AG09319 (cell line): Measurements from ENCODE around the gene COA3.
A peak's percentile ranks its signal among the peaks of the same experiment; 100 is the strongest.

ENCODE experiments used
- DNase-seq: peaks from one replicate; pipeline ENCODE4 v3.0.0-alpha.2; 2010; ENCODE audit warnings: low read depth; ENCODE audit errors: extremely low read depth
- TF ChIP-seq, protein P1 (sequence below): IDR thresholded peaks from 2 replicates; pipeline ENCODE4 v1.5.1; 2011; ENCODE audit warnings: low read depth, mild to moderate bottlenecking, inconsistent platforms, low read length, moderate library complexity

The COA3 gene

DNA sequence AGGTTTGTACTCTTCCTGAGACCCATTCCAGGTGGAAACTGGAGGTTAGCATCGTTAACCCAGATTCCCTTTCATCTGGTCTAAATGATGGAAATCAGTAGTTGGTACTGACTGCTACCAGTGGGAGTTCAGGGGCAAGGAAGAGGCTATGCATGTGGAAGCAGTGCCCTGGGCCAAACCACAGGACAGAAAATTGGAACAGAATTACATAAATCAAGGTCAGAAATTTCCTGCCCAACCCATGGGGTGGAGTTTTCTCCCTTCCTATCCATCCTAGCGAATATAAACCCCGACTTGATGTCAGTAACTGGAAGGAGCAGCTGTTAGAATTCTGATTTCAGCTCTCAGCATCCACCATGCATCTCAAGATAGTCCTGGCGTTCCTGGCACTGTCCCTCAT is 45.8 kb upstream of the COA3 start, which contains the start of gene AOC2:
Gene AOC2 (plus strand): TSS at position 310 of the 400 bp plus-strand sequence. CDS start 47 bp downstream, at position 357.
- no peak for DNase-seq
- TF ChIP-seq, protein P1, sequence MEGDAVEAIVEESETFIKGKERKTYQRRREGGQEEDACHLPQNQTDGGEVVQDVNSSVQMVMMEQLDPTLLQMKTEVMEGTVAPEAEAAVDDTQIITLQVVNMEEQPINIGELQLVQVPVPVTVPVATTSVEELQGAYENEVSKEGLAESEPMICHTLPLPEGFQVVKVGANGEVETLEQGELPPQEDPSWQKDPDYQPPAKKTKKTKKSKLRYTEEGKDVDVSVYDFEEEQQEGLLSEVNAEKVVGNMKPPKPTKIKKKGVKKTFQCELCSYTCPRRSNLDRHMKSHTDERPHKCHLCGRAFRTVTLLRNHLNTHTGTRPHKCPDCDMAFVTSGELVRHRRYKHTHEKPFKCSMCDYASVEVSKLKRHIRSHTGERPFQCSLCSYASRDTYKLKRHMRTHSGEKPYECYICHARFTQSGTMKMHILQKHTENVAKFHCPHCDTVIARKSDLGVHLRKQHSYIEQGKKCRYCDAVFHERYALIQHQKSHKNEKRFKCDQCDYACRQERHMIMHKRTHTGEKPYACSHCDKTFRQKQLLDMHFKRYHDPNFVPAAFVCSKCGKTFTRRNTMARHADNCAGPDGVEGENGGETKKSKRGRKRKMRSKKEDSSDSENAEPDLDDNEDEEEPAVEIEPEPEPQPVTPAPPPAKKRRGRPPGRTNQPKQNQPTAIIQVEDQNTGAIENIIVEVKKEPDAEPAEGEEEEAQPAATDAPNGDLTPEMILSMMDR, result no peak

DNA sequence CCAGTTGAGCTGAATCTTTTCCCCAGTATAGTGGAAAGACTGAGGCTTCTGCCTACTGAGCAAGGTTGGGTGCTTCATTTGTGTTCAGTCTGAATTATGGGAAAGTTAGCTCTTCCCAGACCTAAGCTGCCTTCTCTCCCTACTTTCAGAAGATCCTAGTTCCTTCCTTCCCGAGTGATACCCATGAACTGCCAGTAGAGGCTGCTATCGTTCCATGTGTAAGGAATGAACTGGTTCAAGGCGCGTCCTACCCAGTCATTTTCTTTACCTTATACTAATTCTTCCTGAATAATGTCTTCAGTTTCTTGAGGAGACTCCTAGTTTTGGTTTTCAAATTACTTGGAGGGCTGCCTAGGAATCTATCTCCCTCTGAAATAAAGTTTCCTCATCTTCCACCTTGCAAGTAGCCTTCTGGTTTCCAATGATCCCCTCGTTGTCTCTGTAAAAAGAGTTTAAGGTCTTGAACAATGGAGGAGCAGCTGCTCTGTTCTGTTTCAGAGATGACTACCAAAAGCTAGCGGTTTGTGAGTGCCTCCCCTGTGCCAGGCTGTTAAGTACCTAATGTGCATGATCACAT is 44.9 kb upstream of the COA3 start:
- peak; percentile 43 for DNase-seq
- TF ChIP-seq, protein P1, result peak; percentile 100

DNA sequence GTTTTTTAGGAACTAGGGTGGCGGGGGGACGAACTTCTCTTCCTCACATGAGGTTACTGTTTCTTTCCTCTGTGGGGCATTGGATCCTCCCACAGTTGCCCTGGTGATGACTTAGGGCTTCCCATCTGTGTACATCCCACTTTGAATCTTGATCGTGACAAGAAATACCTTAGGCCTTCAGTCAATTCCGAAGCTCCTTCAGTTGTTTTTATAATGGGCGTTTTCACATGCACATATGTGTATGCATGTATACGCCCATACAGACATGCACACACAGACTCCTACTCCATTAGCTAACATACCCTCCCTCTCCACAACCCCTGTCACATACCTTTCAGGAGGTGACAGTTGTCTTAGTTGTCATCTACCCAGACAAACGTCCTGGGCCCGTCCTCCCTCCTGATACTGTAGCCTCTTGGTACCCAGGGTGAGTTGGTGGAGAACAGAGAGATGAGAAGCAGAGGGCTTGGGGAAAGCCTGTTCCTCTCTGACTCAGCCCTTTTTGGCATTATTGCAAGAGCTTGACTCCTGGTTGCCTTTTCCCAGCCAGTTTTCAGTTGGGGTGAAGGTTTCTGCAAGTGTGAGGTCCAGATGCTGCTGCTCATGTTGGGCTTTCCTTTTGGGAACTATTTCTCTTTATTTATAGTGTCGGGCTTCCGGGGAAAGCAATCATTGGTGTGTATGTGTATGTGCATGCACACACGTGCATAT is 43.6 kb upstream of the COA3 start:
- TF ChIP-seq, protein P1, result no peak
- no peak for DNase-seq

DNA sequence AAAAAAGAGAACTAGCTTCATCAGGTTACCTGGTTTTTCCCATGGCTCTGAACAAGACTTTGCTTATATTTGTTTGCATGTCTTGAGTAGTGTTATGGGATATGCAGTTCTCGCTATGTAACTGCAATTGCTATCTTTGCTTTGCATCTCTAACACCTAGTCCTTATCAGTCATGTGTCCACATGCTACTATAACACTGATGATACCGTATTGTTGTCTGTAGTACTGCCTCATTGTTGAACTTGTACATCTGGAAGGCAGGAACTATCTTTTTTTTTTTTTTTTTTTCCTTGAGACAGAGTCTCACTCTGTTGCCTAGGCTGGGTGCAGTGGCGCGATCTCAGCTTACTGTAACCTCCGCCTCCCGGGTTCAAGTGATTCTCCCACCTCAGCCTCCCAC is 37.2 kb upstream of the COA3 start:
- TF ChIP-seq, protein P1, result no peak
- DNase-seq, result no peak

DNA sequence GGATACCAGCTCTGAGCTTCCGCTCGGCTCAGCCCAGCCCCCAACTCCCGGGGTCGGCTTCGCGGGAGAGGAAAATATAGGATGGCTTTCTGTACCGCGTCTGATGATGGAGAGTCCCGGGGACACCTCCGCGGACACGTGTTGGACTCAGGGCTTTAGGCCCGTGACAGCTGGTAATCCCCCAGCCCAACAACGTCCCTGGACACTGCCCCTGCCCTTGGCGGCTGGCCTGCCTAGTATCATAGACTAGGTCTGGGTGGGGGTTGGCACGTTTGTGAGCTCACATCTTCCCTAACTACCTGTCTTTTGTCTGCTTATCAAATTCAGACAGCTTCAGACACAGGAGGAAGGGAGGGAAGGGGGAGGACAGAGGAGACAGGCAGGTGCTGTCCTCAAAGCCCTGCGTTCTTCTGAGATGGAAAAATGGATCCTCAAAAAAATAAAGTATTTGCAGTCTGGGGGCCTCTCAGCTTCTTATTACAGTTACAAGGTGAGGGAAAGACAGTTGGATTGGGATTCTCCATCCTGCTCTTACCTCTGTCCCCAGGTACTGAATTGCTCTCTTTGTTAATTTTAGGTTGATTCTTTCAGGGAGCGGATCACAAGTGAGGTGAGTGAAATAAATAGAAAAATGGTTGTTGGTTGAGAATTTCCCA is 35.4 kb upstream of the COA3 start:
- TF ChIP-seq, protein P1, result no peak
- no peak for DNase-seq

DNA sequence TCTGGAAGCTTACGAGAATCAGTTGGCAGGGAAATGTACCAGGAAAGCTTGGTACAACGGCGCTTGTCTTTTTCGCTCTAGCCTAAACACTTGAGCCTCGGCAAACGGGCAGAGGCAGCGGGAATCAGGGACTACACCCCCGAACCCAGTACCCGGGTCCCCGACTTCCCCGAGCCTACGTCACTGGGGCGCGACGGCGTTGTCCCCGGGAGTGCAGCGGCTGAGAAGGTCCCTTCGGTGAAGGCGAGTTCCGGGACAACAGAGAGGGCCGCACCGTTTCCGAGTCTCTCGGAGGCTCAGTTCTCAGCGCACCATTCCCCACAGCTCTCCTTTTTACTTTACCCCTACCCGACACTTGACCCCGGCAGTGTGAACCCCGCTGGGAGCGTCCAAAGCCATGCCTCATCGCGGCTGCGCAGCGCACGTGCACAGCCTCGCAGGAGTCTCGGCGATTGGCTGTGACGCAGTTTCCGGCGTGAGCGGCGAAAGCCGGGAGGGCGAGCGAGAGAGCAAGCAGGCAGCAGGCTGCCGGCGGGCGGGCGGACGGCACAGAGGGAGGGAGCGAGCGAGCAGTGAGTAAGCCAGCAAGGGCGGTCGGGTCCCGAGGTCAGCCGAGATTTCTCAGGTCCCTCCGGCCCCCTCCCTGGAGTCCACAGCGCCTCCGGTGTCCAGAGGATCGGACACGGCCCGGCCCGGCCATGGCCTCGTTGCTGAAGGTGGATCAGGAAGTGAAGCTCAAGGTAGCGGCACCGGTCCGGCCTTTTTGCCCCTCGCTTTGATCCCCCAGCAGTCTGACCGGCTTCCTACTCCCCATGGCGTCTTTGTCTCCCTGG is 34.6 kb upstream of the COA3 start, which contains the start of gene PSME3:
Gene PSME3 (plus strand): TSS at position 464 of the 833 bp plus-strand sequence. CDS start 235 bp downstream, at position 699.
- no peak for DNase-seq
- TF ChIP-seq, protein P1, result no peak; the same call in 1 of the 2 replicates
